HG02852 (cell line): Measurements from ENCODE around the gene B3GAT2.
"Not testable (repeated sequence)": the region's sequence is repeated elsewhere in the genome, so short reads cannot be mapped to it uniquely, and the experiment has no call there.

ENCODE experiments used
- ATAC-seq: cut with Tn5 transposase; IDR thresholded peaks from one replicate; pipeline ENCODE4 v1.9.1; 2021; ENCODE audit warnings: mild to moderate bottlenecking, moderate library complexity; ENCODE audit not compliant: unreplicated experiment

Gene B3GAT2

DNA sequence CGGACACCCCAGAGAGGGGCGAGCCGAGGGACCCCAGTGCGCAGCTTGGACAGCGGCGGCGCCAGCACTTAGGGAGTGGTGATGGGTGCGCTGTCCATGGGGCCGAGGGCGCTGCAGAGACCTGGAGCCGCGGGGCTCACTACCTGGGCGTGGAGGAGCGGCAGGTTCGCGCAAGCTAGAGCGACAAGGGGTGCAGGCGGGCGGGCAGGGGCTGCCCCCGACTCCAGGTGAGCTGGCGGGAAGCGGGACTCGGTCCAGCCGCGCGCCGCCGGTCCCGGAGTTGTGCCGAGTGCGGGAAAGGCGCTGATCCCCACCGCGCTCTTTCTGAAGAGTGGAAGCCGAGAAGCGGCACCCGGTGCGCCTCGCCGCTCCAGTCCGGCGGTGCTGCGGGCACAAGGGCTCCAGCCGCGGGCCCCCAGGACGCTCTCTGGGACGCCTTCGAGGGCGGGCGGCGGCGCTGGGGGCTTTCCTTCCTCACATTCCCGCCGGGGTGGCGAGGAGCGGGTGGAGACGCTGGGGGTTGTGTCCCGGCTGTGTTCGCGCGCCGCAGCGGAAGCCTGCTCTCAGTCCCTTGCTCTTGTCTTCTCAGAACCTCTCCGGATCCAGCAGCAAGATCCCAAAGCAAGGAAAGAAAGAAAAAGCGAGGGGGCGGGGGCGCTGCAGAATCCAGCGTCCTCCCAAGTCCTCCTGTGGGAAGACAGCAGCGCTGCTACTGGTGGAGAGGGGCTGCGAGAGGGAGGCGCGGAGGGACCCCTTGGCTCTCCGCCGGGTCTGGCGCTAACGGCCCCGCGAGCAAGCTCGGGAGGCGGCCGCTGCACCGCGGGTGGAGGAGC lies at the start of gene B3GAT2:
Gene B3GAT2, minus strand, starts transcription at position 610 of the 833 bp plus-strand sequence. CDS start 631 bp downstream, outside the sequence.
- peak; percentile 10 for ATAC-seq

- no peak for ATAC-seq
Observed at GRCh38 chr6:70998148-70998547, 41.3 kb upstream of the B3GAT2 start.

GRCh38 chr6:70997379-70997778 lies 40.5 kb upstream of the B3GAT2 start:
- no peak for ATAC-seq

GRCh38 chr6:70996106-70996505 lies 39.2 kb upstream of the B3GAT2 start:
- no peak for ATAC-seq

DNA sequence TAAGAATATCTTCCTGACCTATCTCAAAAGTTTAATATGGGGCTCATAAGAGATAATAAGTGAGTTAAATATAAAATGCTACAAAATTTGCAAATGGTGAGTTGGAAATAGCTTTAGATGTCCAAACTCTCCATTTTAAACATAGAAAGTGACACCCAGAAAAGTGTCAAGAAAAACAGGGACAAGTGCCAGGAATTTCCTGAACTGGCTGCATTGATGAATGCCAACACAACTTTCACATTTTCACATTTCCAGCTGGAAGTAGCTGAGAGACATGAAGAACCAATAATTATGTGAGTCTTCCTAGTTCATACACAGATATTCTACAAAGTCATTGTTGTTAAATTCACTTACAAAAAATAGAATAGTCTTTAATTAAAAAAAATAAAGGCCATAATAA lies 38.6 kb upstream of the B3GAT2 start:
- no peak for ATAC-seq

DNA sequence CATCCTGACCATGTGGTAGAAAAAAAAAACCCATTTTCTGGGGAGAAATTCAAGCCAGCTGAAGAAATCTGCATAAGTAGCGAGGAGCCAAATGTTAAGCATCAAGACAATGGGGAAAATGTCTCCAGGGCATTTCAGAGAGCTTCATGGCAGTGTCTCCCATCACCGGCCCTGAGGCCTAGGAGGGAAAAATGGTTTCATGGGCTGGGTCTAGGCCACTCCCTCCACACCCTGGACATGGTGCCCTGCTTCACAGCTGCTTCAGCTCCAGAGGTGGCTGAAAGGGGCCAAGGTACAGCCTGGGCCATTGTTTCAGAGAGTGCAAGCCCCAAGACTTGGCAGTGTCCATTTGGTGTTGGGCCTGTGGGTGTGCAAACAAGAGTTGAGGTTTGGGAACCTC lies 34.4 kb upstream of the B3GAT2 start:
- ATAC-seq, result no peak

DNA sequence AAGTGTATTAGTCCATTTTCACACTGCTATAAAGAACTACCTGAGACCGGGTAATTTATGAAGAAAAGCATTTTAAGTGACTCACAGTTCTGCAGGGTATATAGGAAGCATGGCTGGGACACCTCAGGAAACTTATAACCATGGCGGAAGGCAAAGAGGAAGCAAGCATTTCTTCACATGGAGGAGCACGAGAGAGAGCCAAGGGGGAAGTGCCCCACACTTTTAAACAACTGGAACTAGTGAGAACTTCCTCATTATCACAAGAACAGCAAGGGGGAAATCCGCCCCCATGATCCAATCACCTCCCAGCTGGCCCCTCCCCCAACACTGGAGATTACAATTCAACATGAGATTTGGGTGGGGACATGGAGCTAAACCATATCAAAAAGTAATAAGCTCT lies 28.3 kb upstream of the B3GAT2 start:
- no peak for ATAC-seq

GRCh38 chr6:70982747-70983146 lies 25.9 kb upstream of the B3GAT2 start:
- no peak for ATAC-seq

DNA sequence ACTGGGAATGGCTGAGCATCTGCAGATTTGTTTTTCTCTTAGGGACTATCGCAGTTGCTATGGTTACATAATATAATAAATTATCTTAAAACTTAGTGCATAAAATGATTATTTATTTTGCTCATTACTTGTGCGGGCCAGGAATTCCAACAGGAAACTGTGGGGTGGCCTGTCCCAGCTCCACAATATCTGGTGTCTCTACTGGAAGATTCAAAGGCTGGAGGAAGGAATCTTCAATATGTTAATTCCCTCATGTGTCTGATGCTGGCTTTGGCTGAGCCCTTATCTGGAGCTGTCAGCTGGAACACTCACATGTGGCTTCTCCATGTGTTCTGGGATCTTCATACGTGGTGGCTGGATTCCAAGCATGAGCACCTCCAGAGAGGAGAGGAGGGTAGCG lies 23.9 kb upstream of the B3GAT2 start:
- no peak for ATAC-seq

- no peak for ATAC-seq
Observed at GRCh38 chr6:70973604-70974003, 16.7 kb upstream of the B3GAT2 start.

DNA sequence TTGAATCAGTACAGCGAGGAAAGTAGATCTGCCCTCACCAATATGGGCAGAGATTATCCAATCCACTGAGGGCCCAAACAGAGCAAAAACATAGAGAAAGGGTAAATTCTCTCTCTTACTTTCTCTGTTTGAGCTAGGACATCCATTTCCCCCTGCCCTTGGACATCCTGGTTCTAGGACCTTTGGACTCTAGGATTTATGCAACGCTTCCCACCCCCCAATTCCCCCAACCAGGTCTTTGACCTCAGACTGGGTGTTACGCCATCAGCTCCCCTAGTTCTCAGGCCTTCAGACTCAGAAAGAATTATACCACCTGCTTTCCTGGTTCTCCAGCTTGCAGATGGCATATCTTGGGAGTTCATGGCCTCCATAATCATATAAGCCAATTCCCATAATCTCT lies 10.2 kb upstream of the B3GAT2 start:
- ATAC-seq, result no peak

- ATAC-seq, result no peak
Observed at GRCh38 chr6:70957284-70957617, 391 bp upstream of the B3GAT2 start.

GRCh38 chr6:70956191-70956450 lies 739 bp downstream of the B3GAT2 start:
- ATAC-seq, result no peak

- peak; percentile 96 for ATAC-seq
Observed at GRCh38 chr6:70955441-70956190, 1.2 kb downstream of the B3GAT2 start.

GRCh38 chr6:70954750-70955149 lies 2.1 kb downstream of the B3GAT2 start:
- no peak for ATAC-seq

GRCh38 chr6:70954176-70954575 lies 2.7 kb downstream of the B3GAT2 start:
- no peak for ATAC-seq

DNA sequence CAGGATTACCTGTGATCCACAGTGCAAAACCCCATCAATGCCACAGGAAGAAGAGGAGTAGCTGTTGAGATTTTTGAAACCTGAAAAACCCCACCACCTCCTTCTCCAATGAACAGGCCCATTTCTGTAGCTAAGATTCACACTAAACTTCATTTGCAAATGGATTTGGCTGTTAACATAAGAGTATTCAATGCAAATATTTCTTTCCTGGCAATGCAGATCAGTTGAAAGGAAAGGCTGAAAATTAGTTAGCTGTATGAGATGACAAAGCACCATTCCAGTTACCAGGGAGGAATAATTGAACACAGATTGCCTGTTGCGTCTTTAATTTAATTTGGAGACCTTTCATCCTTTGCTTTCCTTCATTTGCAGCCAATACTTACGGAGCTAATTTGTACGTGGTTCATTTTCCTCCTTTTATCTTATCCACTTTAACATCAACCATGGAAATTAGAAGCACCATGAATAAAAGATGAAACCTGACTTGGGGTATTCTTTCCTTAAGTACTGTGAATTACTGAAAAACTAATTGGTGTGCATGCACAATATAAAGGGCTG lies 4.2 kb downstream of the B3GAT2 start:
- ATAC-seq, result no peak

DNA sequence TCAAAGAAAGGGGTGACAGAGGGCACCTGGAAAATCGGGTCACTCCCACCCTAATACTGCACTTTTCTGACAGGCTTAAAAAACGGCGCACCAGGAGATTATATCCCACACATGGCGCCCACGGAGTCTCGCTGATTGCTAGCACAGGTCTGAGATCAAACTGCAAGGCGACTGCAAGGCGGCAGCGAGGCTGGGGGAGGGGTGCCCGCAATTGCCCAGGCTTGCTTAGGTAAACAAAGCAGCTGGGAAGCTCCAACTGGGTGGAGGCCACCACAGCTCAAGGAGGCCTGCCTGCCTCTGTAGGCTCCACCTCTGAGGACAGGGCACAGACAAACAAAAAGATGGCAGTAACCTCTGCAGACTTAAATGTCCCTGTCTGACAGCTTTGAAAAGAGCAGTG lies 12.5 kb downstream of the B3GAT2 start:
- ATAC-seq, result not testable (repeated sequence)

DNA sequence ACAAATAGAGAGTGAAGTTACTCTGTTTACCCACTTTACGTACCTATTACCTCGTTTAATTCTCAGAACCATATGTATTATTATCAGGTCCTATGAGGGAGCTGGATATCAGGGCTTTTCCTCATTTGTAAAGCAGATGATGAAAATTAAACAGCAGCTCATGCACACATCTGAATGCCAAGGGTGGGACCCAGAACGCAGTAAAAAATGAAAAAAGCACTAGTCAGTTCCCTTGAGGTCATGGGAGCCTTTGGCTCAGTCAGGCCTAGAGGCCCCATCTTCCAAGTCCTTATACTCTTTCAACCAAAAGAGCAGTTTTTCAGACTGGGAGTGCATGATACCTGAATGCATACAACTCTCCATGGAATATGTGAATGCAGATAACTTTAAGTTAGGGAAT lies 23.0 kb downstream of the B3GAT2 start:
- ATAC-seq, result no peak

DNA sequence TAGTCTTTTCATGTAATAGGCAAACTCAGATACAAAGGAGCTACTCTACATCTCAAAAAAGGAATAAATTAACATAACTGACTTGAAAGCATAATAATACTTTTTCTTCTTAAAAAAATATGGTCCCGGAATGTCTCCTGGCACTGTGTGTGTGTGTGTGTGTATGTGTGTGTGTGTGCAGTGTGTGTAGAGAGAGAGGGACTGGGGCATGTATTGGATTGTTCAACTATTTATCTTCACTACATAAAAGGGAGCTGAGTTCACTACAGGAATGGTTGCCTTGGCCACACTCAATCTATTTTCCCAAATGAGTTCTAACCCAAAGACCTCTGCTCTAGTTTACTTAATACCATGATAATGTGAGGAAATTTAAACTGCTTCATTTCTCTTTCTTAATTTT lies 51.1 kb downstream of the B3GAT2 start:
- ATAC-seq, result no peak

GRCh38 chr6:70903665-70904452 lies 53.0 kb downstream of the B3GAT2 start:
- ATAC-seq, result no peak

GRCh38 chr6:70901324-70901723 lies 55.5 kb downstream of the B3GAT2 start:
- ATAC-seq, result no peak
